Body of pancreas (tissue), 4 donors: Measurements from ENCODE around the gene GARS1.

Experiments
- CTCF ChIP-seq, 7 experiments: fragments of 450-650 bp in 4 of 7; fragments of 200-600 bp in 3 of 7; sonication (generic) in 3 of 7; IDR thresholded peaks; one replicate each; pipeline ENCODE4 v1.5.1; 2016 to 2019; ENCODE audit warnings: antibody characterized with exemption in 7 of 7
- POLR2A ChIP-seq, 3 donors: fragments of 450-650 bp; IDR thresholded peaks; one replicate each; pipeline ENCODE4 v1.6.1; 2016; ENCODE audit warnings: antibody characterized with exemption in 3 of 3, mild to moderate bottlenecking in 2 of 3

DNA sequence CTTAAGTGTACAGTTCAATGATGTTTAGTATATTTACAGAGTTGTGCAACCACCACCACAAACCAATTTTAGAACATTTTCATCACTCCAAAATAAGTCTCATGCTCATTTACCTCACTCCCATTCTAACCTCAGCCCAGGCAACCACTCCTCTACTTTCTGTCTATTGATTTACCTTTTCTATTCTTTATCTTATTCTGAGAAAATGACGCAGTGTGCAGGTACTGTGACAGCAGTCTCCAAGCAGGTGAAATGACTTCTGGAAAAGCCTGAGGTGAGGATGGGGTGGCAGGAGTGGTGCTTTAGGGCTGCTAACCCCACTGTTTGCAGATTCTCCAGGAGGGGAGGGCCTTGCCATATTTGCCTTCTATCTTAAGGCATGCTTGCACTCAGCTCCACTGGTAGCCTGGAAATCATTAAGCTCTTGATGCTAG, 39.5 kb downstream of the GARS1 start:
- TF ChIP-seq CTCF (IDR thresholded peaks at IDR 0.05), result no peak
- TF ChIP-seq POLR2A (IDR thresholded peaks at IDR 0.05), result no peak
